ELR (cell line): ENCODE results near the gene LARP4B.

ENCODE experiments used
- DNase-seq: peaks from one replicate; pipeline ENCODE4 v3.0.0-alpha.2; 2015; ENCODE audit warnings: low read depth

The LARP4B gene

DNA sequence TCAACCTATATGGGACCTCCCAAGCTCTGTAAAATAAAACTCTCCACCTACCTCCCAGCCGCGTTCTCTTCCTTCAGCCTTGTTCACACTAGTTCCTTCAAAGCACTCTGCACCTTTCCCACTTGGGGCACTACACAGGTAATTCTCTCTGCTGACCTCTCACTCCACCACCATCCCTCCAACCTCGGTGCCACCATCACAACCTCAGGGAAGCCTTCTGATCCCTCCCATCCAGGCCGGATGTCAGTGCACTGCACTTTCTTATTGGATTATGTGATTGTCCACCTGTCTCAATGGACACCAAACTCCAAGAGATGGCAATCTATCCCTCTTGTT, 7.0 kb downstream of the LARP4B start:
- DNase-seq, result no peak

DNA sequence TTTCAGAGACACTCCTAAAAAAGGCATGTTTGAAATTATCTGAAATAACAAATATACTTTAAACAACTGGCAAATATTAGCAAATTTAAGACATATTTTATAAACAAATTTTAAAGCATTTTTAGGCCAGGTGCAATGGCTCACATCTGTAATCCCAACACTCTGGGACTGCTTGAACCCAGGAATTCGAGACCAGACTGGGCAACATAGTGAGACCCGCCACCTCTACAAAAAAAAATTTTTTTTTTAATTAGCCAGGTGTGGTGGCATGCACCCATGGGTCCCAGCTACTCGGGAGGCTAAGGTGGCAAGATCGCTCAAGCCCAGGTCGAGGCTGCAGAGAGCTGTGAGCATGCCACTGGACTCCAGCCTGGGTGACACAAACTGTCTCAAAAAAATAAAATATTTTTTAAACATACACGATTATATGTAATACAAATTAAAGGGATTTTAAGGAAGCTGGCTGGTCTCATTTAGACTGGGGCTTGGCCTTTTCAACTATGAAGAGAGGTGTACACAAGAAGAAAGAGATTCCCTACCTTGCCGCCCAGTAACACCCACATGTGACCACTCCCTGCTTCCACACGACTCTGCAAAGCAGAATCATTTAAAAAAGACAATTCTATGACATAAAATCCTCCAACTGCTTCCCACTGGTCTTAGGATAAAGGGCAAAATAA, 7.5 kb downstream of the LARP4B start:
- no peak for DNase-seq

DNA sequence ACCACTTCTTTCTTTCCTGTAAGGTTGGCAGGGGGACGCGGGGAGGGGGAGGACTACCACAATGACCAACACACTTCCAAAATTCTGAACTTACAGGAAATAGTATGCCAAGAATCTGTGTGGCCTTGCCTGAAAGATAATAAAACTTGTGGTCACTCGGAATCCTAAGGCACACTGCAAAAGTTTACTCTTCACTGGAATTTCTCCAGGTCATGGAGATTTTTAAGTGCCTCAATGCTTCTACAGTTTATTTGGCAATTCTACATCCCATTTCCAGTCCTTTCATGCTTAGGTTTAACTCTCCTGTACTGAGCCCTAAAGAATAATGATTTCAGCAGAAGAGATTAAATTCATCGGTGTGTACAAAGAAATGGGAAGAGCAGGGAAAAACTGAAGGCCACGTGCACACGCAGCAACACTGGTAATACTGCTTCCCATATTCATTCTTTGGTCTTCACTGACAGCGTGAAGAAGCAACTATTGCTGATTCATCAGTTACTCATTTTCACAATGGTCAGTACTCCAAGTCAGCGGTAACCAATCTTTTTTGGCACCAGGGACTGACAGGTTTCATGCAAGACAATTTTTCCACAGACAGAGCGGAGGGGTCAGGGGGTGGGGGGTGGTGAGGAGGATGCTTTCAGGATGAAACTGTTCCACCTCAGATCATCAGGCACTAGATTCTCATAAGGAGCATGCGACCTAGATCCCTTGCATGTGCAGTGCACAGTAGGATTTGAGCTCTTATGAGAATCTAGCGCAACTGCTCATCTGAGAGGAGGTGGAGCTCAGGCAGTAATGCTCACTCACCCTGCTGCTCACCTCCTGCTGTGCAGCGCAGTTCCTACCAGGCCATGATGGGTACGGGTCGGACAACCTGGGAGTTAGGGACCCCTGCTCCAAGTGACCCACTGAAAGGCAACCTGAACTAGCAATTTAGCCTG, 9.8 kb downstream of the LARP4B start:
- DNase-seq, result peak; percentile 77

DNA sequence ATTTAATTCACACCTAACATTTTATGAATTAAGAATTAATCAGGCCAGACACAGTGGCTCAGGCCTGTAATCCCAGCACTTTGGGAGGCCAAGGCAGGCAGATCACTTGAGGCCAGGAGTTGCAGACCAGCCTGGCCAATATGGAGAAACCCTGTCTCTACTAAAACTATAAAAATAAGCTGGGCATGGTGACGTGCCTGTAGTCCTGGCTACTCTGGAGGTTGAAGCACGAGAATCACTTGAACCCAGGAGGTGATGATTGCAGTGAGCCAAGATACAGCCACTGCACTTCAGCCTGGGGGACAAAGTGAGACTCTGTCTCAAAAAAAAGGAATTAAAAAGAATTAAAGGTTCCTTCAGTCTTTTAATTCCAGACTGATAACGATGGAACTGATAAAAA, 11.1 kb downstream of the LARP4B start:
- DNase-seq, result no peak

DNA sequence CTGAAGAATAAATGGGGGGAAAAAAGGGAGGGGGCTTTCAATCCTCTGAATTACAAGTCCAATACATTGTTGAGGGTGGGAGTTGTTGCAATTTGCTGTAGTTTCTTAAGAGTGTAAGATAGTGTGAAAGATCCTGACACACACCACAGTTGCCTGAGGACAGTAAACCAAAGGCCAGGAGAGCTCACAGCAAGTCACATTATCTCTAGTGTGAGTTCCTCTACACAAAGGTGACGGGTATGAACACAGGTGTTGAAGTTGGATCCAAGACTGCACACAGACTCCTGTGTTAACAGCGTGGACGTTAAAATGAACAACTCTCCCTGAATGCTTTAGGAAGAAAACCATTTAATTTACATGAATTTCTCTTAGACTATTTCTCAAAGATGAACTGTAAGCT, 12.0 kb downstream of the LARP4B start:
- DNase-seq, result no peak

DNA sequence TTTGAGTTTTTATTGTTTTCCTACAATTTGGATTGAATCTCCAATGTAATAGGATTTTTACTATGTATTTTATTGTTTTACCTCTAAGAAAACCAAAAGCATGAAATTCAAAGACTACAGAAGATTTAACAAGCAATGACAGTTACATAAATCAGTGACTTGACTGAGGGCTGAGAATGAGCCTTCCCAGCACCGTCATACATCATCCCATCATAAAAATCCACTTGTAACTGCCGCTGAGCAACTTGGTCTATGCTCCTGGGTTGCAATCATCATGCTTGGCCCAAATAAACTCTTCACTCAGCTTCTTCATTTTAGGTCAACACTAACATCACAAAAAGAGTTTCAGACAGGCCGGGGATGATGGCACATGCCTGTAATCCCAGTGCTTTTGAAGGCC, 13.5 kb downstream of the LARP4B start:
- no peak for DNase-seq

DNA sequence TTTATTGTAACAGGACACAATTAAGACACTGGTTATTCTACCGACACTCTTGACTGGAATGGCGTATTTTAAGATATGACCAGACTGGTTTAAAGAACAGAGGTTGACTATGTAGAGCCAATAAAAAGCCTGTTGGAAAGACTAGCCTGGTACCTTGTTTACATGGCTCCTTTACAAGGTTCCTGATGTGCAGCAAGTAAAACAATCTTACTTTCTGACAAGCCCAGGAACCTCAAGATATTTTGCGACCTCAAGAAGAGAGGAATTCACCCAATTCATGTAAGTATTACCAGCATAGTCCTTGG, 14.1 kb downstream of the LARP4B start:
- no peak for DNase-seq

DNA sequence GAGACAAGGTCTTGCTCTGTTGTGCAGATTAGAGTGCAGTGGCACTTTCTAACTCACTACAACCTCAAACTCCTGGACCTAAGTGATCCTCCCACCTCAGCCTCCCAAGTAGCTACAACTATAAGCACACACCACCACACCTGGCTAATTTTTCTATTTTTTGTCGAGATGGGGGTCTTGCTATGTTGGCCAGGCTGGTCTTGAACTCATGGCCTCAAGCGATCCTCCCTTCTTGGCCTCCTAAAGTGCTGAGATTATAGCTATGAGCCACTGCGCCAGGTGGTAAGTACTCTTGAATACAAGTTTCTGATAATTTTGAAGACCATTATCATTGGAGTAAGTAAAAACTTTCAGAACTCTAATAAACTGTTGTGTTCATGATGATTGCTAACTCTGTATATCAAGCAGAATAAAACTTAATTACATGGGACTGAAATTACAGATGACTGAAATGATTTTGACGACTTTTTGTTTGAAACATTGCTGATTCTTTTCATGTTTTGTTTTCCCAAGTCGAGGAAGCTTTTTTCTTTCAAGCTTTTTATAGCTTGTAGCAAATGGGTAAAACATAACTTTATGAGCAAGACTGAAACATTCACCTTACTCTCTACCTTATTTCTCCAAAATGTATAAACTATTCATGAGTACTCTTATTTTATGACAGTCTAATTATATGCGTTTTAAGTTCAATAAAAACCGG, 14.6 kb downstream of the LARP4B start:
- no peak for DNase-seq

DNA sequence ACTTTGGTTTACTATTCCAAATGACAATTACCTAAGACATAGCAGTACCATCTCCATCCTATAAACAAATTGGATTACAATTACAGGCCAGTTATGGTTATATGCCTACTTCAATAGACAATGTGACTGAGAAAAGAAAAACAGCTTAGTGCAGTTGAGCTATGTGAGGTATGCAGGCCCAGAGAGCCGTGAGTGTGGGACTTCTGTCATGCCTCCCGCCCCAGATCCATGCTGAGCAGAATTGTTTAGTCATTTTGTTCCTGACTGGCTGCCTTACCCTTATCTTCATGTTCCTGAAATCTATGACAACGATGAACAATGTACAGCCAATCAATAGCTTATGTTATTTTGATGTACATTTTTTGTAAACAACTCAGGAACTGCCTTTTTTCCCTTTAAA, 21.7 kb downstream of the LARP4B start:
- DNase-seq, result no peak

DNA sequence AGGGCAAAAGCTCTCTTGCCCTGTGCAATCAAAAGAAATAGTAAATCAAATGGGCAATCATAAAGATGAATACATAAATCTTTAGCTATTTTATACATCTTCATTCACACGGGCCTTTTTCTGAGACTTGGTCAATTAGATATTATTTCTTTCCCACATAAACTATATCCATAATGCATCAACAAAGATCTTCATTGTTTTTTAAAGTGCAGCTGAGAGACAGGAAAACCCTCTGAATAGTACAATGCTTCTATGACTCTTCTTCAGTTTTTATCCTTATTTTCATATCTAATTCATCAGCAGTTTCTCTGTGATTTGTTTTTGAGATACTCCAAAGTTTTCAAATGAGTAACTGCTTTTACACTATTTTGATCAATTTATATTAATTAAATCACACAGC, 25.5 kb downstream of the LARP4B start:
- no peak for DNase-seq

DNA sequence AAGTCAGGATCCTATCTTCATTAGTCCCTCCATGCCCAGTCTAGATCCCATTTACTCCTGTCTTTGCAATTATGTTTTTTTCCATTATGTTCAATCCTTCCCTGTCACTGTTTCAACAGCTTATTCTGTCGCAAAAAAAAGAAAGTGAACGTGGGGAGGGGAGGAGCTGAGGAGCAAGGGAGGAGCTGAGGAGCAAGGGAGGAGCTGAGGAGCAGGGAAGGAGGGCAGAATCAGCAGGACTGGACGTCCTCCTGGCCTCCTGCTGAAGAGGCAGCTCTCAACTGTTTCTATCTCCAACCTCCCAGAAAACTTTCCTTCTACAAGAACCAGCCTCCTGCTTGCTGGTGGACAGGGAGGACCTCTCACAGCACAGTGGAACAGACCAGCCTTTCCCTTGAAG, 26.0 kb downstream of the LARP4B start:
- DNase-seq, result peak; percentile 12

DNA sequence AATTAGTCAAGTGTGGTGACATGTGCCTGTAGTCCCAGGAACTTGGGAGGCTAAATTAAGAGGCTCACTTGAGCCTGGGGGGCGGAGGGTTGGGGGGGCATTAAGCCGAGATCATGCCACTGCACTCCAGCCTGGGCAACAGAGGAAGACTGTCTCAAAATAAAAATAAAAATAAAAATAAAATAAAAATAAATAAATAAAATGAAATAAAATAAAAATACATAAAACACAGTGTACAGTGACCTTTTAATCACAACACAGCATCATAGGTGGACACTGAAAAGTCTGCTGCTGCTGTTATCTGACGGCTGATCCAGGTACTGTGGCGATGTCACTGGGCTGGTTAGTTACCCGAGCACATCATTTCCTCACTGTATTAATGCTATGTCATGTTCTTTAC, 27.1 kb downstream of the LARP4B start:
- DNase-seq, result no peak

DNA sequence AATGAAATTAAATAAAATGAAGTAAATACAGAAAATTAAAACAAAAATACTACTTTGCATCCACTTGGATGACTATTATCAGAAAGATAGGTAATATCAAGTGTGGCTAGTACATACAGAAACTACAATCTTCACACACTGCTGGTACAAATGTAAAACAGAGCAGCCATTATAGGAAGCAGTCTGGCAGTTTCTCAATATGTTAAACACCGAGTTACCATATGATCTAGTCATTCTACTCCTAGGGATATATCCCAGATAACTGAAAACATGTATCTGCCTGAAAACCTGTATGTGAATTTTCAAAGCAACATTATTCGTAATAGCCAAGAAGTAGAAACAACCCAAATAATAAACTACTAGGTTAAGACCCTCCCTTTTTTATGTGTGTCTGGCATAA, 33.4 kb downstream of the LARP4B start:
- DNase-seq, result no peak

DNA sequence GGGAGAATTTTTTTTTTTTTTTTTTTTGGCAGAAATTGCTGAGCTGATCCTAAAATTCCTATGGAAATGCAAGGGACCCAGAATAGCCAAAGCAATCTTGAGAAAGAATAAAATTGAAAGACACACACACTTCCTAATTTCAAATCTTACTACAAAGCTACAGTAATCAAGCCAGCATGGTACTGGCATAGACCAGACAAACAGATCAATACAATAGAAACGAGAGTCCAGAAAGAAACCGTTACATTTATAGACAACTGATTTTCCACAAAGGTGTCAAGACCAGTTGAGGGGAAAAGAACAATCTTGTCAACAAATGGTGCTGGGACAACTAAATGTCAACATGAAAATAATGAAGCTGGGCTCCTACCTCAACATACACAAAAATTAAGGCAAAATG, 34.5 kb downstream of the LARP4B start:
- DNase-seq, result no peak

DNA sequence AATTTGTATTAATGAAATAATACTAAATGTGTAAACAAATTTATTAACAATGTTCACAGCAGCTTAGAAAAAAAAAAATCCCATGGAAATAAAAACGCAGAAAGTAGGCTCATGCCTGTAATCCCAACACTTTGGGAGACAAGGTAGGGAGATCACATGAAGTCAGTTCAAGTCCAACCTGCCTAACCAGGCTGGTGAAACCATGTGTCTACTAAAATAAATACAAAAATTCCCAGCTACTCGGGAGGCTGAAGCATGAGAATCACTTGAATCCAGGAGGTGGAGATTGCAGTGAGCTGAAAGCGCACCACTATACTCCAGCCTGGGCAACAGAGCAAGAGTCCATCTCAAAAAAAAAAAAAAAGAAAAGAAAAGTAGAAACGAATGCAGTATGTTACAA, 36.2 kb downstream of the LARP4B start:
- no peak for DNase-seq

DNA sequence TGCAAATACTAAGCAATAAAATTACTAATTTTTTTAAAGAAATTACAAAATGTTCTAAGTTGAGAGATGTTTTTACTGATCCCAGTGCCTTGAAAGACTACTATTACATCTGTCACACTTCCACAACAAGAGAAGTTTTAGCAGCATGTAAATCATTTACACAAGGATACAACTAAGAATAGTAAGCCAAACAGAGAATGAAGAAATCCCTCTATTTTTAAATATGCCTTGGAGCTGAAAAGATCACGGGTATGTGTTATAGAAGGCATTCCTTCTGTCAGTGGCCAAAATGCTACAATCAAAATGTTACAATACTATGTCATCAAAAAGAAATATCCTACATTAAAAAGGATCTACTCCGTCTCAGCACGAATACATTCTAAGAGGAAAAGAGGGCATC, 52.6 kb downstream of the LARP4B start:
- no peak for DNase-seq

DNA sequence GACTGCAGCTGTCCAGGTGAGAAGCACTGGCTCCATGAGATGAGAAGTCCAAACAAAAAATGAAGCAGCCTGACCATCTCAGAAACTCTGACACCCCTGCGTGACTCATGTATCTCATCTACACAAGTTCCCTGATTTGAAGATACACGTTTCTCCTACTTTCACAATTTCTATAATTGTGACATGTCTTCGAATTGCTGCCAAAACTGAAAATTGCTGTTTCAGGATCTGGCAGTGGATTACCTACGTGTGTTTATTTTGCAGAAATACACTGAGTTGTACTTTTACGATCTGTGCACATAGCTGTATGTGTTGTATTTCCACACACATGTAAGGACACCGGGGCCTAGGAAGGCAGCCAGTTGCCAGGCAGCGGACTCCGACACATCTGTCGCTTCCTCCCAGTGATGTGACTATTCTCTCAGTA, 53.2 kb downstream of the LARP4B start:
- no peak for DNase-seq

DNA sequence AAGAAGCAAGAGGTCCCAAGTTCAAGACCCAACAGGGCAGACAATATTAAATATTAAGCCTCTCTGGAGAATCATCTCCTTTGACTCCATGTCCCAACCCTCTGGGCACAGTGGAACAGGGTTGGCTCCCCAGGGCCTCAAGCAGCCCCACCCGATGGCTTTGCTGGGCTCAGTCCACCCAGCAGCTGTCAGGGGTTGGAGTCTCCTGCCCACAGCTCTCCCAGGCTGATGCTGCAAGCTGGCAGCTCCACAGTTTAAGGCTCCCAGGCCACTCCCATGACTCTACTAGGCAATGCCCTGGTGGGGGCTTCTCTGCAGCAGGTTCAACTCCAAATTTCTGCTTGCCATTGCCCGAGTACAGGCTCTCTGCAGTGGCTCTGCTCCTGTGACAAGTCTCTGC, 55.1 kb downstream of the LARP4B start:
- DNase-seq, result no peak

DNA sequence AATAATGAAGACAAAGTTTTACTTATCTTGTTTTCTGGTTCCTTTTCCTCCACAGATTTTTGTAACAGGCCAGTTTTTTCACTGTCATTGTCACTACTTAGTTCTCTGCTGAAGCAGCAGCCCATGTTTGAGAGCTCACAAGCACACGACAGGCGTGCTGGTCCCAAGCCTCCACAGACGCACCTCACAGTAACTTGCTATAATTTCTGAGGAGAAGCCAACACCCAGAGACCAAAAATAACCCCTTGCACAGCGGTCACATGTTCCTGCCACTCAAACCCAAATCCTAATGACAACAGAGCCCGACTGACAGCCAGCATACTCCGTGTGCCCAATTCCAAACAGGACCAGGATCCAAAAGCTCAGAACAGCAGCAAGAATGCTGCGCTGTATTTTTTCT, 58.5 kb downstream of the LARP4B start:
- no peak for DNase-seq

DNA sequence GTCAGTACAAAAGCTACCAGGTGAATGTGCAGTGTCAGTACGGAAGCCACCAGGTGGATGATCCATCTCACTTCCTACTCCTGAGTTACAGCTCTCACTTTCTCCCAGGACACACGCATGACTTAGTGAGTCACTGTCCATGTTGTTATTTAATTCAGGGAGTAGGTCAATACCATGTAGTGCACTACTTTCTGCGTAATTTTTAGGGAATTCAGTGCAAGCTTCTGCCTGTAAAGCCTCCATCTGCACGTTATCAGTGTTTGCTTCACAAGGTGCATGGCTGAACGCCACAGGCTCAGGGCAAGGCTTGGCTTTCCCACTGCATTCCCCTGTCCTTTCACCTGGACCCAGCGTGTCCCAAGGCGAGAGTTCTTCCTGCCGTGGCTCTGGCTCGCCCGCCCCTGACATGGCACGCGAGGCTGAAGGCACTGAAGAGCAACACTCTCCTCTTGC, 59.5 kb downstream of the LARP4B start:
- no peak for DNase-seq

DNA sequence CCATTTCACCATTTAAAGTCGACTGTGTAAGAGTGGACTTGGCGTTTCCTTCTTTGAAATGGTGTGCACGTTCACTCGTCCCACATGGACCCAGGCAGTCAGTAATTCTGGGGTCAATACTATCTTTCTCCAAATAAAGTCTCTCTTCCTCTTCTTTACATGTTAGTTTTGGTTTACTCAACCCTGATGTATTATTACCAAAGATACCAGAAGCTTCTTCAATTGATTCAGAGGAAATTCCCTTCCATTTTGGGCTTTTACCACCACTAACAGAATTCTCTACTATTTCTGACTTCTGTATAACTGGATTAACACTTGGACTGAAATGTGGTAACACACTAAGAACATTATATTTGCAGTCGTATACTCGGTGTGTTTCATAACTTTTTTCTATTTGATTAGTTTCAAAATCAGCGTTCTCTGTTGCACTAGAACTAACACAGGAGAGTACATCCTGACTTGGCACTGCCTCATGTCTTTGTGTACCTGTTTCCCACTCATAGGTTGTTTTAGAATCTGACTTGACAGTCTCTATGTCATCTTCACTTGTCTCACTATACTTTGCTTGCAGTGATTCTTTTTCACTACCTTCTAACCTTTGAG, 60.8 kb downstream of the LARP4B start:
- DNase-seq, result no peak

DNA sequence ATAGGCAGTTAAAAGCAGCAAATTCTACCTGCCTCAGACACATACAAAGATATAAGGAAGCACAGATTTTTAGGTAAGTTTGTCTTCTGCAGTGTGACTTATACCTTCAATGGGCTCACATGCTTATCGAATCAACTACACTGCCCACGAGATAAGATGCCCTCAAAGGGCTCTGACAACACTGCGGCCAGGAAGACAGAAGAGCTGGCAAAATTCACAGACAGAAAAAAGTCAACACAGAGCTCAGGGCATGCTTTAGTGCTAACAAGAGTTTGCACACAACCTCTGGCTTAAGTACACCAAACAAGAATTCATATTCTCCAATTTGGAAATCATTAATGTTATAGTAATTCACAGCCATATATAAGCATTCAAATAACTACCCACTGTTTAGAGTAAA, 62.3 kb downstream of the LARP4B start:
- no peak for DNase-seq

DNA sequence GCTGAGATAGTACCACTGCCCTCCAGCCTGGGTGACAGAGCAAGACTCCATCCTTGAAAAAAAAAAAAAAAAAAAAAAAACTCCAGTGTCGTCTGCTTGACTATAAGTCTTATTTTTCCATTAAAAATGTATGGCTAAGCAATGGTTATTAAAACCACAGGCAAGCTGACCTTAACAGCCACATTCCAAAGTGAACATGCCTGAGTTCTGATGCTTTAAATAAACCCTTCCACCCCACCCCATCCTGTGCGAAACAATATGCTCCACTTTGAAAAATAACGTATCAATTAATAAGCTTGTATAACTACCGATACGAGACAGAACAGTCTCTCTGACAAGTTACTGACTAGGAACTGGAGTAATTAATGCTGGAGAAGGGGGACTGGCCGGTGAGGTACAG, 63.7 kb downstream of the LARP4B start:
- DNase-seq, result no peak
